NCI-H187 treated with DMSO at 0.1 percent for 48 hours (cell line): ENCODE results near the gene ZNF575.

Experiments
- DNase-seq: peaks from one replicate; lab custom pipeline; 2025; lab: John Stamatoyannopoulos, UW

ZNF575 gene, protein sequence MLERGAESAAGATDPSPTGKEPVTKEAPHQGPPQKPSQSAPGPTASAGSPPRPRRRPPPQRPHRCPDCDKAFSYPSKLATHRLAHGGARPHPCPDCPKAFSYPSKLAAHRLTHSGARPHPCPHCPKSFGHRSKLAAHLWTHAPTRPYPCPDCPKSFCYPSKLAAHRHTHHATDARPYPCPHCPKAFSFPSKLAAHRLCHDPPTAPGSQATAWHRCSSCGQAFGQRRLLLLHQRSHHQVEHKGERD

DNA sequence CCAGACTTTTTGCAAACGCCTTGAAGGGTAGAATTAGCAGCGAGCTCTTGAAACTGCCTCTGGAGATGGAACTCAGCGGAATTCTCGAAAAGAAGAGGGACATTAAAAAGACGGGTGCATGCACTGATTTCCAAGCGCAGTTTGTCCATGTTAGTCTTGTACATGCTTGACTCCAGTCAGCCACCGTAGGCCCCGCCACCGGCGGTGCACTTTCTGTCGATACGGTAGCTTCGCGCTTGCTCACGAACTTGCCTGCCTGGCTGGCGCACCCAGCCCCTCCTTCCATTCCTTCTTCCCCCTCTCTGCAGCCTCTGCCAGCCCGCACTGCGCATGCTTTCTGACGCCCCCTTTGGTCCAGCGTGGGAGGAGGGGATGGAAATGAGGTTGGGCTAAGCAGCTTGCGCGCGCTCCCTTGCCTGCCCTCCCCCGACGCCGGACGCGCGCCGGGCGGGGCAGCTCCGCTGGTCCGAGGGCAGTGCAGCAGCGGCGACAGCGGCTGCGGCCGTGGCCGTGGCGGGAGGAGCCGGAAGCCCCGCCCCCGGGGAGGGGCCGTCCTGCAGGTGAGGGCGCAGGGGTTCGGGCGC, at the start of gene ZNF575:
Gene ZNF575 (plus strand): TSS at position 227 of the 584 bp plus-strand sequence. CDS start 1,235 bp downstream, outside the sequence.
- DNase-seq: peak; percentile 26

DNA sequence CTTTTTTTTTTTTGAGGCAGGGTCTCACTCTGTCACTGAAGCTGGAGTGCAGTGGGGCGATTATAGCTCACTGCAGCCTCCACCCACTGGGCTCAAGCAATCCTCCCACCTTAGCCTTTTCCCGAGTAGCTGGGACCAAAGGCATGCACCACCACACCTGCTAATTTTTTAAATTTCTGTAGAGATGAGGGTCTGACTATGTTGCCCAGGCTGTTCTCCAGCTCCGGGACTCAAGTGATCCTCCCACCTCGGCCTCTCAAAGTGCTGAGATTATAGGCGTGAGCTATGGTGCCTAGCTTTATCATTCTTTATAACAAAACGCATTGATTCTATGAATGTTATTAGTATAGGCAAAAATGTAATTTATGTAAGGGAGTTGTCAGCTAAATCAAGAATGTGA, 49.7 kb upstream of the ZNF575 start:
- DNase-seq: no peak

DNA sequence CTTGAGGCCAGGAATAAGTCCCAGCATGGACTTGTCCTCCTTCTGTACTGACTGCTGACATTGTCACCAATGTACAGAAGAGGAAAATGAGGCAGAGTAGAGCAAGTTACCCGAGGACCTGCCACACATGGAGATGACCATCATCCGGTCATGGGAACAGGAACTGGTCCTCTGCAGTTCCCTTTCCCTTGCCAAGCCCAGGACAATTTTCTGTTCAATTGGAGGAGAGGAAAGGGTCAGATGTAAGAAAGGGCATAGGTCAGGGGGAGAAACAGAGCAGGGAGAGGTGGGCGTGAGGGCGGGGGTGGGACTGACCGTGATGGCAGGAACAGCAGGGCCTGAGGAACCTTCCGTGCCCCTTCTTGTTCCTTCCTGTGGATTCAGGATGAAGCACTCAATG, 47.0 kb upstream of the ZNF575 start:
- DNase-seq: no peak

DNA sequence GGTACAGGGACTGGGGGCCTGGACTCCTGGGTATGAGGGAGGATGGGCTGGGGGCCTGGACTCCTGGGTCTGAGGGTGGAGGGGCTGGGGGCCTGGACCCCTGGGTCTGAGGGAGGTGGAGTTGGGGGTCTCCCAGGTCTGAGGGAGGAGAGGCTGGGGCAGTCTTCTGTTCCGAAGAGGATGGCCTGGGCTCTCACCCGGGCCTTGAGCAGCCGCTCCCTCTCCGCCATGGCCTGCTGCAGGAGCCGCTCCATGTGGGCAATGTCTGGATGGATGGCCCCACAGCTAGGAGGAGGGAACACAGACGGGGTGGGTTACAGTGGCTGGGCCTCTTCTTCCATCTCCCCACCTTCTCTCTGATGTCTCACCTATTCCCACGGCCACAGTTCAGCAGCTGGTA, 46.6 kb upstream of the ZNF575 start:
- no peak for DNase-seq

DNA sequence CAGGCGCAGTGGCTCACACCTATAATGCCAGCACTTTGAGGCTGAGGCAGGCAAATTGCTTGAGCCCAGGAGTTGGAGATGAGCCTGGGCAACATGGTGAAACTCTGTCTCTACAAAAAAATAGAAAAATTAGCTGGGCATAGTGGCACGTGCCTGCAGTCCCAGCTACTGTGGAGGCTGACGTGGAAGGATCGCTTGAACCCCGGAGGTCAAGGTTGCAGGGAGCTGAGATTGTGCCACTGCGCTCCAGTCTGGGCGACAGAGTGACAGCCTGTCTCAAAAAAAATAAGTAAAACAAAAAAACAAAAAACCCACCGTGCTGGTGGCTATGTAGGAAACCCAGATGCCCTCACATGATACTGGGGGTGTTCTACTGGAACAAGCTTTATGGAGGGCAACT, 44.8 kb upstream of the ZNF575 start:
- DNase-seq: no peak

DNA sequence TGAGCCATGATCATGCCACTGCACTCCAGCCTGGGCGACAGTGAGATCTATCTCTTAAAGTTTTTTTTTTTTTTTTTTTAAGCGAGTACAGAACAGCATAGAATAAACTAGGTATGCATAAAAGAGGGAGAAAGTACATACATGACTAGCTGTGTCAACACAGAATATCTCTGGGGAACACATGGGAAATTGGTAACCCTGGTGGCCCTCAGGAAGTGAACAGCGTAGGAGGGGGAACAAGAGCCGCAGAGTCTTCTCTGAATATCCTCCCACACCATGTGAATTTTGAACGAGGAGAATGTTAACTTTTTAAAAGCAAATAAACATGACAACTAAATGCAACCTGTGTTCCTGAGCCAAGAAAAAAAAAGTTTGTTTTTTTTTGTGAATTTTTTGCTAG, 43.7 kb upstream of the ZNF575 start:
- no peak for DNase-seq

DNA sequence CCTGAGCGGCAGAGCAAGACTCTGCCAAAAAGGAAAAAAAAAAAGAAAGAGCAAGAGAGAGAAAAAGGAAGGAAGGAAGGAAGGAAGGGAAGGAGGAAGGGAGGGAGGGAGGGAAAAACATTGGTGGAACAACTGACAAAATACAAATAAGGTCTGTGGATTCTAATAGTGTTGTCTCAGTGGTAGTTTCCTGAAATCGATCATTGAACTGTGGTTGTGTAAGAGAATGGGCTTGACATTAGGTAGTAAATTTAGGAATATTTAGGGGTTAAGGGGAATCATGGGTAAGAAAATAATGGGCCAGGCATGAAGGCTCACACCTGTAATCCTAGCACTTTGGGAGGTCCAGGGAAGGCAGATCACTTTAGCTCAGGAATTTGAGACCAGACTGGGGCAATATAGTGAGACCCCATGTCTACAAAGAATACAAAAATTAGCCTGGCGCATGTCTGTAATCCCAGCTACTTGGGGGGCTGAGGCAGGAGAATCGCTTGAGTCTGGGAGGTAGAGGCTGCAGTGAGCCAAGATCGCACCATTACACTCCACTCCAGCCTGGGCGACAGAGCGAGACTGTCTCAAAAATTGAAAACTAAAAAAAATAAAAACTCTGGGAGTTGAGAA, 42.9 kb upstream of the ZNF575 start:
- DNase-seq: no peak

DNA sequence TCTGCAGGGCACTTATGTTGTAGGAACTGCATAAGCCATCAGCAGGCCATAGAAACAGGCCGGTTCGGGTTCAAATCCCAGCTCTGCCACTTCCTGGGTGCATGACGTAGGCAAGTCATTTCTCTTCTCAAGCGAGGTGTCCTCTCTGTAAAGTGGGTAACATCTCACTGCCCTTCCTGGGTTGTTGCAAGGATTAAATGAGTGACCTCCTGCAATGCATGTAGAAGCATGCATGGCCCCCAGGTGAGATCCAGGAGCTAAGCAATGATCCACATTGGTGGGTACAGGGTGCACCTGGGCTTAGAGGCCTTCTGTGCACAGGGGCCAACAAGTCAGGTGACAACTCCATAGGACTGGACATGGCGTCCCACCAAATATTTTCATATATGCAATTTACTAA, 42.2 kb upstream of the ZNF575 start:
- DNase-seq: no peak

DNA sequence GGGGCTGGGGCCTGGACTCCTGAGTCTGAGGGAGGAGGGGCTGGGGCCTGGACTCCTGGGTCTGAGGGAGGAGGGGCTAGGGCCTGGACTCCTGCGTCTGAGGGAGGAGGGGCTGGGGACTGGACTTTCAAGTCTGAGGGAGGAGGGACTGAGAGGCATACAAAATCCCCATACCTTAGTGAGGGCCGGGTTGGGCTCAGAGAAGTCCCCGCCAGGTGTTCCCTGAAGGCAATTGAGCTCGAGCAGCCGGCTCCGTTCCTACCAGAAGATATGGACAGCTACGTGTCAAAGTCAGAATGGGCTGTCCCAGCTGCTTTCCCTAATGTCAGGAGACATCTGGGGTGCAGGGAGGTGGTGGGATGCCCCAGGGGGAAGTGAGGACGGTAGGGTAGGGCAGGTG, 37.9 kb upstream of the ZNF575 start:
- DNase-seq: no peak

DNA sequence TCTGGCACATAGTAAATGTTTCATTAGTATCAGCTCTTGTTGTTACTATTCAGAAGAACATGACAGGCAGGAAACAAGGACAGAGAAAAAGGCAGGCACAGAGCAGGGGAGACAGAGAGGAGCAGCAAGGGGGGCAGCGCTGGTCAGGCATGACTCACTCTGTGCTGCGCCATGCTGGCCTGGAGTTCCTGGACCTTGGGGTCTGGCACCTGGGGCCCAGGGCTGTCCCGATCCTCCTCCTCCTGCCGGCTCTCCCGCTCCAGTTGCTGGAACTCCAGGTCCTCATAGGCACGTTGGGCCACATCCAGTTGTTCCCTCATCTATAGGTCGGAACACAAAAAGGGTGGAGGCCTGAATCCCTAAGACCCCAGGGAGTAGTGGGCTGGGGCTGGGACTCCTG, 36.0 kb upstream of the ZNF575 start:
- DNase-seq: no peak

DNA sequence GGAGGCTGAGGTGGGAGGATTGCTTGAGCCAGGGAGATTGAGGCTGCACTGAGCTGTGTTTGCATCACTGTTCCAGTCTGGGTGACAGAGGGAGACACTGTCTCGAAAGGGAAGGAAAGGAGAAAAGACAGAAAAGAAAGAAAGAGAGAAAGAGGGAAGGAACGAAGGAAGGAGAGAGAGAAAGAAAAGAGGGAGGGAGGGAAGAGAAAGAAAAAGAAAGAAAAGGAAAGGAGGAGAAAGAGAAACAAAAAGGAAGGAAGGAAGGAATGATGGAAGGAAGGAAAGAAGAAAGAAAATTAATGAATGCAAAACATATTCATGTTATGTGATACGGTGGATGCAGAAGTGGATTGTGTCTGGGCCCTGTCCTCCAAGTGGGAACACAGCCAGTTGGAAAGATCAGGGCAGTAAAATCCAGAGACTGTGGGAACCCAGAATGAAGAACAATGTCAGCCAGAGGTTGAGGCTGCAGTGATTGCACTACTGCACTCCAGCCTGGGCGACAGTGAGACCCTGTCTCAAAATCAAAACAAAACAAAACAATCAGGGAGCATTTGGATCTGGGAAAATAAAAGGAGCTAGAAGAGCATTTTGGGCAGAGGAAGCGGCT, 34.6 kb upstream of the ZNF575 start:
- no peak for DNase-seq

DNA sequence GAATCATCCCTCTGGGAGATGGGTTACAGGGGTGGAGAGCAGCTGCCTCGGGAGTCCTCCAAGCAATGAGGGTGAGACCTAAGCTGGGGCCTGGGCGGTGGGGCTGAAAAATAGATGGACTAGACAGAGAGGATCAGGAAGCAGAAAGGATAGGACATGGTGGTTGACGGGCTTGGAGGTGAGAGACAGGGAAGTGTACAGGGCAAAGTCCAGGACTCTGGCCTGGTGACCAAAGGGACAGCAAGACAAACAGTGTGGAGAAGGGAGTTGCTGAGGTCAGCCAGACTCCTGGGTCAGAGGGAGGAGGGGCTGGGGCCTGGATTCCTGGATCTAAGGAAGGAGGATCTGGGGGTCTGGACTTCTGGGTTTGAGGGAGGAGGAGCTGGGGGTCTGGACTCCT, 33.9 kb upstream of the ZNF575 start:
- no peak for DNase-seq

DNA sequence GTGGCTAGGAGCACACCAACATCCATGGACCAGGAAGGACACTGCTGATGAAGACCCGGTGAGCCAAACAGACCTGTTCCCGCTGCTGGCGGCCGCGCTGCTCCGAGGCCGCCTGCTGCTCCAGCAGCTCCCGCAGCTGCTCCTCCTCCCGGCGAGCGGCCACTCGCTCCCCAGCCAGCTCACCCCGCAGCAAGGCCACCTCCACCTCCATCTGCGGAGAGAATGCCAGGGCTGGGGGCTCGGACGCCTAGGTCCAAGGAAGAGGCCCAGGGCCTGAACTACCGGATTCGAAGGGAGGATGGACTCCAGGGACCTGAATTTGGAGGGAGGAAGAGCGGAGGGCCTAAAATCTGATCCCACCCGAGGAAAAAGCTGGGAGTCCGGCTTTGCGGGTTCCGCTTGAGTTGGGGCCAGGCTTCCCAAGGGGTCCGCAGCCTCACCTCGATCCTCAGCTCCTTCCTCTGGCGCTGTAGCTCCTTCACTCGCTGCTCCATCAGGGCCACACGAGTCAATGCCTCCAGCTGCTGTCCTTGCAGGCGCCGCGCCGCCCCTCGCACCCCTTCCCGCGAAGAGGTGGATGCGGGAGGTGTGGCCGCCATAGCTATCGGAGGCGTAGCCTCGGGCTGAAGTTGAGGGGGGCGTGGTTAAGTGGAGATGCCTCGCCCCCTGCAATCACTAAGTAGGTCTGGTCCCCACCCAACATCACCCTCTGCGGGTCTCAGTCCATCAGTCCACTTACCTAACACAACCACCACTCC, 31.1 kb upstream of the ZNF575 start:
- DNase-seq: no peak

DNA sequence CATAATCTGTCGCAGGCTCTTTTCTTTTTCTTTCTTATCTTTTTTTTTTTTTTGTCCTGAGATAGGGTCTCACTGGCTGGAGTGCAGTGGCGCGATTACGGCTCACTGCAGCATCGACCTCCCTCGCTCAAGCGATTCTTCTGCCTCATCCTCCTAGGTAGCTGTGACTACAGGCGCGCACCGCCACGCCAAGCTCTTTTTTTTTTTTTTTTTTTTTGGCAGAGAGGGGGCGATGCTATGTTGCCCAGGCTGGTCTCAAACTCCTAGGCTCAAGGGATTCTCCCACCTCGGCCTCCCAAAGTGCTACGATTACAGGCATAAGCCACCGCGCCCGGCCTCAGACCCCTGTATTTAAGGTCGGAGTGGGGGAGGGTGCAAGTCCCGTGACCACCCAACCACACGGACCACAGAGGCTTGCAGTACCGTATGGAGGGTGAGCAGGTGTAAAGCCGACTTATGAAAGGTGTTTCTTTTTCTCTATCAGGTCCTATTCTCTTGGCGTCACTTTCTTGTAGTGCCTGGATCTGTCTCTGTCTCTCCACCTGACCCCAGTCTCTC, 30.5 kb upstream of the ZNF575 start:
- DNase-seq: no peak

DNA sequence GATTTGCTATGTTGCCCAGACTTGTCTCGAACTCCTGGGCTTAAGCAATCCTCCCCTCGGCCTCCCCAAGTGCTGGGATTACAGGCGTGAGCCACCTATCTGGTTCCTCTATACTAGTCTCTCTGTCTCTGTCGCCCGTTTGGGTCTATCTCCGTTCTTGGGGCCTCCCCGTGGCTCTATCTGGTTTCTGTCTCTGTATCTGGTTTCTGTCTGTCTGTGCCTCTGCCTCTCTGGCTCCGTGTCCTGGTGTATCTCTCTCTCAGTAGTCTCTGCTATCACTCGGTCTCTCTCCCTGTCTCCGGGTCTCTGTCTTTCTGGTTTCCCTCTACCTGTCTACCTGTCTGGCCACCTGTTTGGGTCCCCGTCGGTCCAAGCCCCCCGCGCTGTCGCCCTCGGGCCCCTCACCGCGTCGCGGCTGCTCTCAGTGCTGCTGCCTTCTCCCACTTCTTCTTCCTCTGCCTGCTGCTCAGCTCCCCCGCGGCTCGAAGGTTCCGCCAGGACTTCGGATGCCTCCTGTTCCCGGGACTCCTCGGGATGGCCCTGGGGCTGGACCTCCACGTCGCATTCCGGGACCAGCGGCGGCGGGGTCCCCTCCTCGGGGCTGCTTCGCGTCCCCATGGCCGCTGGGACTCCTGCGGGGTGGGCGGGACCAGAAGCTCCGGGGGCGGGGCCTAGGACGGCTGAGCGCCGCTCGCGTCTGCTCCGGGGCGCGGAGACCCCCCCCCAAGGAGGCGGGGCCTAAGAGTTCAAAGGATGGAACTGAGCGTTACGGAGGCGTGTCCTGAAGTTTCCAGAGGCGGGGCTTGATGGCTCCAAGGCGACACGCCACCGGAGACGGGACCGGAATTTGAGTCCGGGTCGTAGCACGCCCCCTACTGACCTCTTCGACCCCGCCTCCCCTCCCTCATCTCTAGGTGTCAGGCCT, 29.2 kb upstream of the ZNF575 start:
- DNase-seq: no peak

DNA sequence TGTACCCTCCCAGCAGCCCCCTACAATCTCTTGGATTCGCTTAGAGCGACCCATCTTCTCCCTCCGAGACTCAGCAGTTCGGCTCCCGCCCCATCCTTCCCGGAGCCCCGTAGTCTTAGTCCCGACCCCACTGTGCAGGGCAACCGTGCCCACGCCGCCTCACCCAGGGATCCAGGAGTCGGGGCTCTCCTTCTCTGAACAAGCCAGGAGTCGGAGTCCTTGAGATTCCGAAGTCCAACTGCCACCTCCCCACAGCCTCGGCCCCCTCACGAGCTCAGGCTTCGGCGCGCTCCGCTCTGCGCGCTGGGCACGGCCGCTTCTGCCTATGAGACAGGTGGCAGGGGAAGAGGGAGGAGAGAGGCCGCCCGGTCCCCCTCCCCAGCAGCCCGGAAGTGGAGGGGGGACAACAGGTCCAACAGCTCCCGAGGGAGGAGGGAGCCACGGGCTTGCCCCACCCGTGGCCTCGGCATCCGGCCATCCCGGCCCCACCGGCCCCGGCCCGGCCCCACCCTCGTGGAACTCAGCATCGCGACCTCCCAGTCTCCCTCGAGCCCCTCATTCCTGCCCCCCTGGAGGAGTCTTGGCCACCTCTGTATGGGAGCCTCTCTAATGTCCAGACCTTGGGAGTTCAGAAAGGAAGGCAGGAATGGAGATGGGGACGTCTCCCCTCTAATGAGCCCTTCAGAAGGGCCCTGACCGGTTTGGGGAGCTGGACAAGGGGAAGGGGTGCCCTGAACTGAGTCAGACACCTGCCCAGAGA, 28.4 kb upstream of the ZNF575 start, which contains the start of gene PHLDB3:
Gene PHLDB3 (minus strand): TSS at position 321 of the 760 bp plus-strand sequence. CDS start 628 bp downstream, outside the sequence.
- DNase-seq: no peak

DNA sequence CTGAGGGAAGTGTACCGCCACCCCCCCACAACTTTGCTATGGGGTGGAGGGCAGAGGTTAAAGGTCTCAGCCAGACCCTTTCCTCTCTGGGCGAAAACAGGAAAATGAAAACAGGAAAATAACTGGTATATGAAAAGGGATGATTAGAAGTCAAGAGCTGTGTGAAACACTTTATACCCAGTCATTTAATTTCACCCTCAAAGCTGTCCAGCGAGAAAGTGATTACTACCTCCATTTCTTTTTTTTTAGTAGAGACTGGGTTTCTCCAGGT, 27.9 kb upstream of the ZNF575 start:
- no peak for DNase-seq

DNA sequence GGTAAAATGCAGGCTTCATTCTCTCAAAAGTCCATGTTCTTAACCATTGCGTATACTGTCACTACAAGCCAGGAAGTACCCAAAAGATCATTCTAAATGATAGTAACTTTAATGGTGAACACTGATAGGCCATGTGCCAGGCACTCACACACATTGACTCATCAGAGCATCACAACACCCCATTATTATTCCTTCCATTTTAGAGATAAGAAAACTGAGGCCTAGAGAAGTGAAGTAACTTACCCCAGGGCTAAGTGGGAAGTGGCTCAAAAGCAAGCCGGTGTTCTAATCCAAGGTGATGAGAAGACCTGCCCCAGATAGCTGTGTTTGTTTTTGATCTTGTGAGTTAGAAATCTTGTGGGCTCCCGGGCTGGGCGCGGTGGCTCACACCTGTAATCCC, 27.0 kb upstream of the ZNF575 start:
- DNase-seq: no peak

DNA sequence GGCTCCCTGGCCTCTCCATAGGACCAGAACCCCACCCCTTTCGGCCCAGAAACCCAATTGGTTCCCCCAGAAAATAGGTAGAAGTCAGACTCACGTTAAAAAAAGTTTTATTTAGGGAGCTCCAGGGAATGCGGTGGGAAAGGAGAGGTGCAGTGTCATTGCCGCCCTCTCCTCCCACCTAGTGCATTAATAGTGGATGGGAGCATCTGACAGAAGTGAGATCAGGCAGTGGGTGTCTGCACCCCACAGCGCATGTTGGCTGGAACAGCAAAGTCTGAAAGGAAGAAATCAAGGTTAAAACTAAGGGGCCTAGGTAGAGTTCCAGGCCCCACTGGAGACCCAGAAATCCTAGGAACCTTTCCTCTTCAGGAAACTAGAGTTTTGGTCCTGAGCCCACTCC, 26.4 kb upstream of the ZNF575 start:
- no peak for DNase-seq

DNA sequence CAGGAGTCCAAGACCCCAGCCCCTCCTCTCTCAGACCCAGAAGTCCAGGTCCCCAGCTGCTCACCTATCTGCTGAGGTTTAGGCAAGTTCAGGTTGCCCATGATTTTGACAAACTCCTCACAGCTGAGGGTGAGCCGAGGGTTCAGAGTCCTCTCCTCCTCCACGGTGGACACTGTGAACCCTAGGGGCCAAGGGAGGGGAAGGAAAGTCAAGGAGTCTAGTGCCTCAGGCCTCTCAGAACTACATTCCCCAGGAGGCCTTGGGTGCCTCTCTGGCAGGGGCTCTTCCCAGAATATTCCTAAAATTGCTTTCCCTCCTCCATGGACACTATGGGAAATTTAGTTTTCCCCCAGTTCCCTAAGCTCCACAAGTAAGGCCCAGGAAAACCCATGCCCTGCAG, 25.1 kb upstream of the ZNF575 start:
- no peak for DNase-seq

DNA sequence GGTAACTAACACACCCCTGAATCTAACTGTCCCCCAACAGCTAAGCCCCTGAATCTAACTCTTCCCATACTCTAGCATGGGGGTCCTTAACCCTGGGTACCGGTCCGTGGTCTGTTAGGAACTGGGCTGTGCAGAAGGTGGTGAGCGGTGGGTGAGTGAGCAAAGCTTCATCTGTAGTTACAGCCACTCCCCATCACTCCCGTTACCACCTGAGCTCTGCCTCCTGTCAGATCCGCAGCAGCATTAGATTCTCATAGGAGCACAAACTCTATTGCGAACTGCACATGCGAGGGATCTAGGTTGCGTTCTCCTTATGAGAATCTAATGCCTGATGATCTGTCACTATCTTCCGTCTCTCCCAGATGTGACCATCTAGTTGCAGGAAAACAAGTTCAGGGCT, 22.3 kb upstream of the ZNF575 start:
- no peak for DNase-seq
